HG02852 (cell line): ENCODE results near the gene ZSCAN25.
"Not testable (repeated sequence)": the region's sequence is repeated elsewhere in the genome, so short reads cannot be mapped to it uniquely, and the experiment has no call there.

Source experiments
- ATAC-seq: cut with Tn5 transposase; IDR thresholded peaks from one replicate; pipeline ENCODE4 v1.9.1; 2021; ENCODE audit warnings: mild to moderate bottlenecking, moderate library complexity; ENCODE audit not compliant: unreplicated experiment

ZSCAN25 gene

GRCh38 chr7:99617192-99617781 is 541 bp downstream of the ZSCAN25 start:
- ATAC-seq = no peak

DNA sequence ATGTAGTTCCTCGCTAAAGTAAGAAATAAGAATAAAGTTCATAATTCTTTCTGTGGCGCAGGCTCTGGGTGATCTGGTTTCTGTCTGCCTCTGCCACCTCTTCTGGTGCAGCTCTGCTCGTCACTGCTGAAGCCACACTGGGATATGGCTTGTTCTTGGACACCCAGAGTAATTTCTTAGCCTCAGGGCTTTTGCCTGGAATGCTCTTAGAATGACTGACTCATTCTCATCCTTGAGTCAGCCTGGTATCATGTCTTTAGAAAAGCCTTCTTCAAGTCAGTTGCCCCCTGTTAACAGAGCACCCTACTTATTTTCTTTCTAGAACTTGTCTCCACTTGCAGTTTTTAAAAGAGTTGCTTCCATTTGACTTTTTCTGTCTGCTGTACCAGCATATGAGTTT is 2.0 kb downstream of the ZSCAN25 start:
- ATAC-seq = no peak

DNA sequence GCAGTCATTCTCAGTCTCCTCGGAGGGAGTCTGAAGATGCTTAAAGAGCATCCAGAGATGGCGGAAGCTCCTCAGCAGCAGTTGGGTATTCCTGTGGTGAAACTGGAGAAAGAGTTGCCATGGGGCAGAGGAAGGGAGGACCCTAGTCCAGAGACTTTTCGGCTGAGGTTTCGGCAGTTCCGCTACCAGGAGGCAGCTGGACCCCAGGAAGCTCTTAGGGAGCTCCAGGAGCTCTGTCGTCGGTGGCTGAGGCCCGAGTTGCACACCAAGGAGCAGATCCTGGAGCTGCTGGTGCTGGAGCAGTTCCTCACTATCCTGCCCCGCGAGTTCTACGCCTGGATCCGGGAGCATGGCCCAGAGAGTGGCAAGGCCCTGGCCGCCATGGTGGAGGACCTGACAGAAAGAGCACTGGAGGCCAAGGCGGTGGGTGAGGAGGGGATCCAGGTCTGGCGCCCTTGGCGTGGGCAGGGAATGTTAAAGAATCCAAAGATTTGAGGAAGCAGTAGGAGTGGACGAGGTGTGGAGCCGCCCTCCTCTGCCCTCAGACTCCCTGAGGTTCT is 2.9 kb downstream of the ZSCAN25 start:
- no peak for ATAC-seq

- no peak for ATAC-seq
These were observed 4.5 kb downstream of the ZSCAN25 start for GRCh38 chr7:99621271-99621670.

GRCh38 chr7:99622596-99622995 is 5.8 kb downstream of the ZSCAN25 start:
- ATAC-seq = no peak

DNA sequence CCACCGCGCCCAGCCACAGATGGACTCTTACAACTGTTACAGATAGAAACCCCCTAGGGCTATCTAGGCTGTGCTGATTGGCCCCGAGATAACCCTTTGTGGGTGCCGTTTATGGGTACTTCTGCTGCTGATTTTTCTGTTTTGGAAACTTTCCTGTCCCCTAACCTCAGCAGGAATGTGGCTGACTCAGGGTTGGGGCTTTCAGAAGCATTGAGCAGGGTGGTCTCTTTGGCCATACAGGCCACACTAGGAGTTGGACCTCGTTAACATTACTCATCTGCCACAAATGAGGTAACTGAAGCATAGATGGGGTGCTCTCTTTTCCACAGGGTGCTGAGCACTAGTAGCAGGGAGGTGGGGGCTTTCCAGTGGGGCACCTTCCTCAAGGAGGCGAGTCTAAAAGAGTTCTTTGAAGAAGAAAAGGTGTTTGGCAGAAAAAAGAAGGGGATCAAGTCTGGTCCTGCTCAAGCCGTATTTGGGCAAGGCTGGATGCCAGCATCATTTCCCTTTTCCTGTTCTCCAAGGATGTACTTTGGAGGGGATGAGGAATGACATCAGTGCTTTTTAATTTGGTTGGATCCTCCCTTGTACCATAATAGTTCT is 6.4 kb downstream of the ZSCAN25 start:
- no peak for ATAC-seq

GRCh38 chr7:99623702-99624447 is 7.1 kb downstream of the ZSCAN25 start:
- no peak for ATAC-seq

GRCh38 chr7:99624484-99624883 is 7.7 kb downstream of the ZSCAN25 start:
- no peak for ATAC-seq

GRCh38 chr7:99625321-99625720 is 8.6 kb downstream of the ZSCAN25 start:
- ATAC-seq = no peak

- ATAC-seq = no peak
These were observed 9.2 kb downstream of the ZSCAN25 start for GRCh38 chr7:99625961-99626360.

DNA sequence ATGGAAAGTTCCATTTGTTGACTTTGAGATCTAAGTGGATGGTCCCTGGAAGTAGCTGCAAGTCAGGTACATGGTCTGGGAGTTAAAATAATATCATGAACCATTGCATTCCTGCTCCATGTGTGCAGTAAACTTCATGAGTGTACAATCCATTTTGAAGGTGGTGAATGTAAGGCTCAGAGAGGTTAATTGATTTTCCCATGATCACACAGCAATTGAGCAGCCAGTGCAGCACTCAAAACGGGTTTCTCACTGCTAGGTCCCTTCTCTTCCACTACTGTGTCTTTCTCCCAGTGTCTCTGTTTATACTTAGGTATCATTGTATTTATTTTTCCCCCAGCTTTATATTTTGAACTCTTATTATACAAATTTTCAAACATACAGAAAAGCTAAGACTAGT is 9.9 kb downstream of the ZSCAN25 start:
- no peak for ATAC-seq

GRCh38 chr7:99627513-99627912 is 10.8 kb downstream of the ZSCAN25 start:
- no peak for ATAC-seq

- no peak for ATAC-seq
These were observed 12.0 kb downstream of the ZSCAN25 start for GRCh38 chr7:99628471-99629465.

DNA sequence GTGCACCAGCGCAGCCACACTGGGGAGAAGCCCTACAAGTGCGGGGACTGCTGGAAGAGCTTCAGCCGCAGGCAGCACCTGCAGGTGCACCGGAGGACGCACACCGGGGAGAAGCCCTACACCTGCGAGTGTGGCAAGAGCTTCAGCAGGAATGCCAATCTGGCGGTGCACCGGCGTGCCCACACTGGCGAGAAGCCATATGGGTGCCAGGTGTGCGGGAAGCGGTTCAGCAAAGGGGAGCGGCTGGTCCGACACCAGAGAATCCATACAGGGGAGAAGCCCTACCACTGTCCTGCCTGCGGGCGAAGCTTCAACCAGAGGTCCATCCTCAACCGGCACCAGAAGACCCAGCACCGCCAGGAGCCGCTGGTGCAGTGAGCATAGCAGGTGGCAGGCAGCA is 12.9 kb downstream of the ZSCAN25 start:
- no peak for ATAC-seq

GRCh38 chr7:99631295-99632109 is 14.8 kb downstream of the ZSCAN25 start:
- ATAC-seq = no peak

GRCh38 chr7:99637414-99637813 is 20.7 kb downstream of the ZSCAN25 start:
- ATAC-seq = not testable (repeated sequence)

DNA sequence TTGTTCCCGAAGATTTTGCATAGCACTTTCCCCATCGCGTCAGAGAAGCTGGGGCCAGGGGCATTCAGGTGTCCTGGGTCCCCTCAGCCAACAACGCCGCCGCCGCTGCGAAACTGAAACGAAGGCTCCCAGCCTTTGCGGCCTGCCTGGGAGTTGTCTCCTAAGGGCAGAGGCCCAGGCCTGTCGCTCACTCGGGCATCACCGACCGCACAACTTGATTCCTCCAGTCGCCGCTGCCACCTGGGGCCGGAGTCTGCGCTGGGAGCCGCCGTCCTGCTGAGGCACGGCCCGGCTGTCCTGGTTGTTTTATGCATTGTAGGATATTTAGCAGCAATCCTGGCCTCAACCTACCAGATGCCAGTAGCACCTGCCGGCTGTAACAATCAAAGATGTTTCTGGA is 22.0 kb downstream of the ZSCAN25 start:
- no peak for ATAC-seq

DNA sequence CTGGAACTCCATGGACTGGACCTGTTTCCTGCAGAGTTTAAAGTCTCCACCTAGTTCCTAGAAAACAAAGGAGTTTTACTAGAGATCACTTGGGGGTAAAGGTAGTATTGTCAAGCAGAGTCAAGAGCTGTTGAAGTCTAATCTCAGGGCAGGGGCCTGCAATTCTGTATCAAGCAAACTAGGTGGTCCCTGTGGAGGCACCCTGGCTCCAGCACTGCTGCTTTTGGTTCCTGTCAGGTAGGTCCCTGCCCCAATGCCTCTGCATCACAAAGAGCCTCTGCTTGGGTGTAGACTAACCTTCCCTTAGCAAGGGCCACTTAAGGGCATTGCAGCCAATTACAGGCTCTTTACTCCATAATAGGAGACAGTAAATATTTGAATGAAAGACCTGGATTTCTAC is 22.5 kb downstream of the ZSCAN25 start:
- no peak for ATAC-seq

- ATAC-seq = no peak
These were observed 25.3 kb downstream of the ZSCAN25 start for GRCh38 chr7:99642027-99642426.

DNA sequence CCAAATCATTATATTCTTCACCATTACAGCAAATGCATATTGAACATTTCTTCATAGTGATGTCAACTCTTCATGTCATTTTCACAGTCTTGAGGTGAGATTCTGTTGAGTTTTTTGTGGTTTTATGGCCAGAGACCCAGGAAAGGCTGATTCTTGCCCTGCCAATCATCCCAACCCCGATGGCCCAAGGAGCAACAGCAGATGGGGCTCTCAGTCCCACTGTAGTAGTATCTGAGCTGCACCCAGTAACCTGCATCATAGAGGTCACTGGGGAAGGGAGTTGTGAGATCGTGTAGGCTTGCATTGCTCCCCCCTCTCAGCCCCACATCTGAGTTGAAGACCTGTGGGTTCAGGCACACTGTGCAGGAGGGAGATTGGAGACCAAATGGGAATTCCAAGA is 26.7 kb downstream of the ZSCAN25 start:
- no peak for ATAC-seq
